ENCODE measurements around the gene PHOSPHO1. TPM values are rescaled to one million over a fixed set of nuclear protein-coding genes. Genes with fewer than 3 reads are reported as not detected.
"Not testable (repeated sequence)": the region's sequence is repeated elsewhere in the genome, so short reads cannot be mapped to it uniquely, and the experiment has no call there.

PHOSPHO1 gene
- total RNA-seq, 4 donors from 2014 or later: 1.2 to 1.5 (median 1.4) TPM; not detected in 1

DNA sequence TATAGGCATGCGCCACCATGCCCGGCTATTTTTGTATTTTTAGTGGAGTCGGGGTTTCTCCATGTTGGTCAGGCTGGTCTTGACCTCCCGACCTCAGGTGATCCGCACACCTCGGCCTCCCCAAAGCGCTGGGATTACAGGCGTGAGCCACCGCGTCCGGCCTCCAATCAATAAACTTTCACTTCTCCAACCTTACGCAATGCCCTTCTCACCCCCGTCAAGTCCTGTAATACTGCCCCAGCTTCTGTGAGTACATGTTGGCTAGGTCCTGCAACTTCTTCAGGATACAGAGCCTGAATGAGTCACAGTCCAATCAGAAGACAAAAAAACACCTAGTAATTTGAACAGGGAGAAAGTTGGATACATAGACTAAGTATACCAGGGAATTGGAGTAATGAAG is 47.1 kb upstream of the PHOSPHO1 start:
- no peaks in the 10 kb centered on the region for H3K27me3 ChIP-seq
- H3K9me3 ChIP-seq: no peaks in the 10 kb centered on the region
- no peaks in the 10 kb centered on the region for H3K4me1 ChIP-seq
- 93% methylated on average over 13 of the region's 13 CpGs for WGBS
- TF ChIP-seq EP300 (IDR thresholded peaks at IDR 0.05): no peak
- no peak for TF ChIP-seq POLR2AphosphoS5 (IDR thresholded peaks at IDR 0.05)
- no peak for TF ChIP-seq POLR2A (IDR thresholded peaks at IDR 0.05; ENCODE audit: low read depth)
- TF ChIP-seq, protein P1, sequence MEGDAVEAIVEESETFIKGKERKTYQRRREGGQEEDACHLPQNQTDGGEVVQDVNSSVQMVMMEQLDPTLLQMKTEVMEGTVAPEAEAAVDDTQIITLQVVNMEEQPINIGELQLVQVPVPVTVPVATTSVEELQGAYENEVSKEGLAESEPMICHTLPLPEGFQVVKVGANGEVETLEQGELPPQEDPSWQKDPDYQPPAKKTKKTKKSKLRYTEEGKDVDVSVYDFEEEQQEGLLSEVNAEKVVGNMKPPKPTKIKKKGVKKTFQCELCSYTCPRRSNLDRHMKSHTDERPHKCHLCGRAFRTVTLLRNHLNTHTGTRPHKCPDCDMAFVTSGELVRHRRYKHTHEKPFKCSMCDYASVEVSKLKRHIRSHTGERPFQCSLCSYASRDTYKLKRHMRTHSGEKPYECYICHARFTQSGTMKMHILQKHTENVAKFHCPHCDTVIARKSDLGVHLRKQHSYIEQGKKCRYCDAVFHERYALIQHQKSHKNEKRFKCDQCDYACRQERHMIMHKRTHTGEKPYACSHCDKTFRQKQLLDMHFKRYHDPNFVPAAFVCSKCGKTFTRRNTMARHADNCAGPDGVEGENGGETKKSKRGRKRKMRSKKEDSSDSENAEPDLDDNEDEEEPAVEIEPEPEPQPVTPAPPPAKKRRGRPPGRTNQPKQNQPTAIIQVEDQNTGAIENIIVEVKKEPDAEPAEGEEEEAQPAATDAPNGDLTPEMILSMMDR (IDR thresholded peaks at IDR 0.05): no peak
- H3K36me3 ChIP-seq: no peaks in the 10 kb centered on the region
- no peak overlapping the region for H3K4me3 ChIP-seq
- no peak for DNase-seq (ENCODE audit: extremely low spot score)
- no peak overlapping the region for H3K27ac ChIP-seq (replicated peaks in 1 of 4)
- intact Hi-C loops (cut with DNase I): no loop called here

- H3K9me3 ChIP-seq; H3K27me3 ChIP-seq; H3K4me1 ChIP-seq; H3K36me3 ChIP-seq; H3K27ac ChIP-seq (replicated peaks in 1 of 4); H3K4me3 ChIP-seq; intact Hi-C loops (cut with DNase I); DNase-seq (ENCODE audit: extremely low spot score): not testable (repeated sequence)
- WGBS: 97% methylated on average over 12 of the region's 12 CpGs
Observed at GRCh38 chr17:49275981-49276380, 45.4 kb upstream of the PHOSPHO1 start.

GRCh38 chr17:49269356-49269755 is 38.8 kb upstream of the PHOSPHO1 start:
- TF ChIP-seq POLR2AphosphoS5 (IDR thresholded peaks at IDR 0.05): no peak
- TF ChIP-seq, protein P1 (IDR thresholded peaks at IDR 0.05): no peak
- TF ChIP-seq POLR2A (IDR thresholded peaks at IDR 0.05; ENCODE audit: low read depth): no peak
- TF ChIP-seq EP300 (IDR thresholded peaks at IDR 0.05): no peak
- H3K9me3 ChIP-seq: no peaks in the 10 kb centered on the region
- no peaks in the 10 kb centered on the region for H3K36me3 ChIP-seq
- DNase-seq (ENCODE audit: extremely low spot score): no peak
- intact Hi-C loops (cut with DNase I): no loop called here
- peaks cover 0 to 7% (median 0%) of the 10 kb centered on the region in 4 donors for H3K27me3 ChIP-seq
- H3K4me3 ChIP-seq: no peak overlapping the region
- 75% methylated on average over 5 of the region's 5 CpGs for WGBS
- no peaks in the 10 kb centered on the region for H3K4me1 ChIP-seq
- H3K27ac ChIP-seq (replicated peaks in 1 of 4): no peak overlapping the region

DNA sequence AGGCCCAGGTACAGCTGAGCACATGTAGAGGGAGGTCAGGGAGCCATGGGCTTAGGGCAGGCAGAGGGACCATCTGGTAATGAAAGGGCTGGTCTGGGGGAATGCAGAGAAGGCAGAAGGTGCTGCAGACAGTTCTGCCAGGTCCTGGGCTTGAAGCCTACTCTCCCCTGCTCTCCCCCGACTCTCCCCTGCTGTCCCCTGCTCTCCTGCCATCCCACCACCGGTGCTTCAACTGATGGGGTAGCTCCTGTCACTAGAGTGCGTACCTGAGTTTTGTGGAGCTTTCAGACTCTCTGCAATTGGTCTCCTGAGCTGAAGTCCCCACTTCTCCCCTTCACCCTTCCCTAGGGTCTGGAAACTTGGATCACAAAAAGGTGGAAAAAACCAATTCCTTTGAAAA is 37.3 kb upstream of the PHOSPHO1 start:
- H3K9me3 ChIP-seq: no peaks in the 10 kb centered on the region
- WGBS: 100% methylated on average over 3 of the region's 3 CpGs
- H3K36me3 ChIP-seq: no peaks in the 10 kb centered on the region
- H3K4me1 ChIP-seq: no peaks in the 10 kb centered on the region
- peaks cover 0 to 12% (median 0%) of the 10 kb centered on the region in 4 donors for H3K27me3 ChIP-seq
- intact Hi-C loops (cut with DNase I): no loop called here
- H3K27ac ChIP-seq (replicated peaks in 1 of 4): no peak overlapping the region
- TF ChIP-seq POLR2AphosphoS5 (IDR thresholded peaks at IDR 0.05) (no peak), POLR2A (IDR thresholded peaks at IDR 0.05; ENCODE audit: low read depth) (no peak), EP300 (IDR thresholded peaks at IDR 0.05) (no peak)
- TF ChIP-seq, protein P1 (IDR thresholded peaks at IDR 0.05): no peak
- DNase-seq (ENCODE audit: extremely low spot score): no peak
- H3K4me3 ChIP-seq: no peak overlapping the region

GRCh38 chr17:49266233-49266632 is 35.6 kb upstream of the PHOSPHO1 start:
- peaks cover 0 to 3% (median under 1%) of the 10 kb centered on the region in 4 donors for H3K4me1 ChIP-seq
- no peaks in the 10 kb centered on the region for H3K36me3 ChIP-seq
- H3K27ac ChIP-seq (replicated peaks in 1 of 4): no peak overlapping the region
- no peak for DNase-seq (ENCODE audit: extremely low spot score)
- intact Hi-C loops (cut with DNase I): no loop called here
- H3K4me3 ChIP-seq: no peak overlapping the region
- WGBS: 100% methylated on average over 1 of the region's 2 CpGs
- TF ChIP-seq POLR2A (IDR thresholded peaks at IDR 0.05; ENCODE audit: low read depth) (no peak), POLR2AphosphoS5 (IDR thresholded peaks at IDR 0.05) (no peak), EP300 (IDR thresholded peaks at IDR 0.05) (no peak)
- TF ChIP-seq, protein P1 (IDR thresholded peaks at IDR 0.05): no peak
- peaks cover 0 to 20% (median 0%) of the 10 kb centered on the region in 4 donors for H3K27me3 ChIP-seq
- H3K9me3 ChIP-seq: no peaks in the 10 kb centered on the region

GRCh38 chr17:49261540-49261939 is 31.0 kb upstream of the PHOSPHO1 start:
- DNase-seq (ENCODE audit: extremely low spot score); H3K9me3 ChIP-seq; intact Hi-C loops (cut with DNase I); H3K36me3 ChIP-seq; H3K4me3 ChIP-seq; H3K27ac ChIP-seq (replicated peaks in 1 of 4): not testable (repeated sequence)
- H3K4me1 ChIP-seq: peaks cover 10 to 19% (median 18%) of the 10 kb centered on the region in 4 donors
- peaks cover 0 to 16% (median 0%) of the 10 kb centered on the region in 4 donors for H3K27me3 ChIP-seq
- WGBS: 88% methylated on average over 8 of the region's 9 CpGs

Data from esophagus muscularis mucosa (tissue), 4 donors.